Adrenal gland (tissue), 5 donors: ENCODE measurements around the gene STARD3NL.

Source experiments
- POLR2A ChIP-seq, 2 donors: fragments of 450-650 bp; IDR thresholded peaks; one replicate each; pipeline ENCODE4 v1.6.1; 2017; ENCODE audit warnings: antibody characterized with exemption in 2 of 2, mild to moderate bottlenecking in 2 of 2, moderate library complexity in 1 of 2
- TF ChIP-seq, protein P1 (sequence below), 6 experiments: fragments of 450-650 bp in 4 of 6; fragments of 200-600 bp in 2 of 6; sonication (generic) in 1 of 6; IDR thresholded peaks; 1 replicate in 5 of 6; 2 replicates in 1 of 6; pipeline versions ENCODE4 v1.5.1 to v1.8.0; 2016 to 2021; ENCODE audit warnings: antibody characterized with exemption in 6 of 6, mild to moderate bottlenecking in 2 of 6, moderate library complexity in 1 of 6
- donor health status: DM: no; HTN: no; CAD: no.

DNA sequence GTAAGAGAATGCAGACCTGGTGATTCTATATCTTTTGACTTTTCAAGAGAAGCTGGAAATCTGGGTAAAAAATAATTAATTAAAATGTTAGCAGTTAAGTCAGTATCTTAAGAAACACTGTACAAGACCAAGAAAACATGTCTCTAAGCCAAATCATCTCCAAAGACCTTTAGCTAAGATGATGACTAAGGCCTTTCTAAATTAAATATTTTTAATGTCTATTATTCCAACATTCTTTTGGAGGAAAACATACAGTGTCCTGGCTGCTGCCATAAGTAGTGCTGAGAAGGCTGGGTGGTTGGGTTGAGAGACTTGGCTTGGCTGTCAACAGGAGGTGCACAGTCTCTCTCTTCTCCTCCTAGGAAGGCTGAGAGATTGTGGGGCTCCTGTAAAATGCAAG is 20.3 kb downstream of the STARD3NL start:
- TF ChIP-seq, protein P1, sequence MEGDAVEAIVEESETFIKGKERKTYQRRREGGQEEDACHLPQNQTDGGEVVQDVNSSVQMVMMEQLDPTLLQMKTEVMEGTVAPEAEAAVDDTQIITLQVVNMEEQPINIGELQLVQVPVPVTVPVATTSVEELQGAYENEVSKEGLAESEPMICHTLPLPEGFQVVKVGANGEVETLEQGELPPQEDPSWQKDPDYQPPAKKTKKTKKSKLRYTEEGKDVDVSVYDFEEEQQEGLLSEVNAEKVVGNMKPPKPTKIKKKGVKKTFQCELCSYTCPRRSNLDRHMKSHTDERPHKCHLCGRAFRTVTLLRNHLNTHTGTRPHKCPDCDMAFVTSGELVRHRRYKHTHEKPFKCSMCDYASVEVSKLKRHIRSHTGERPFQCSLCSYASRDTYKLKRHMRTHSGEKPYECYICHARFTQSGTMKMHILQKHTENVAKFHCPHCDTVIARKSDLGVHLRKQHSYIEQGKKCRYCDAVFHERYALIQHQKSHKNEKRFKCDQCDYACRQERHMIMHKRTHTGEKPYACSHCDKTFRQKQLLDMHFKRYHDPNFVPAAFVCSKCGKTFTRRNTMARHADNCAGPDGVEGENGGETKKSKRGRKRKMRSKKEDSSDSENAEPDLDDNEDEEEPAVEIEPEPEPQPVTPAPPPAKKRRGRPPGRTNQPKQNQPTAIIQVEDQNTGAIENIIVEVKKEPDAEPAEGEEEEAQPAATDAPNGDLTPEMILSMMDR (IDR thresholded peaks at IDR 0.05) = no peak
- TF ChIP-seq POLR2A (IDR thresholded peaks at IDR 0.05) = no peak
